Fibroblast of lung (primary cell): ENCODE results near the gene SPACA7. TPM values are rescaled to one million over a fixed set of nuclear protein-coding genes. Genes with fewer than 3 reads are reported as not detected.

Source experiments
- DNase-seq, 2 donors: peaks; one replicate each; pipeline versions ENCODE4 v3.0.0 to v3.0.0-alpha.2; 2010; ENCODE audit warnings: low read depth in 2 of 2
- H2AFZ ChIP-seq: 2 replicates; pipeline ENCODE4 v1.5.1; 2012; ENCODE audit warnings: low read length, control low read depth, inconsistent platforms
- H3K27ac ChIP-seq: 2 replicates; pipeline ENCODE4 v1.5.1; 2011; ENCODE audit warnings: low read length, control low read depth; ENCODE audit not compliant: insufficient read depth
- H3K27me3 ChIP-seq: 2 replicates; pipeline ENCODE4 v1.5.1; 2011; ENCODE audit warnings: mild to moderate bottlenecking, low read length; ENCODE audit not compliant: control insufficient read depth, insufficient read depth
- H3K36me3 ChIP-seq: 2 replicates; pipeline ENCODE4 v1.5.1; 2011; ENCODE audit warnings: low read length; ENCODE audit not compliant: control insufficient read depth, insufficient read depth
- H3K4me1 ChIP-seq: 2 replicates; pipeline ENCODE4 v1.5.1; 2011; ENCODE audit warnings: low read length; ENCODE audit not compliant: control insufficient read depth, insufficient read depth; ENCODE audit errors: extremely low read depth
- H3K4me2 ChIP-seq: 2 replicates; pipeline ENCODE4 v1.5.1; 2011; ENCODE audit warnings: low read length, control low read depth; ENCODE audit not compliant: insufficient read depth; ENCODE audit errors: extremely low read depth
- H3K4me3 ChIP-seq, 4 experiments: fragments of 200-600 bp in 1 of 4; sonication (generic) in 1 of 4; replicated peaks in 1 of 4; 2 replicates each; pipeline ENCODE4 v1.5.1; 2011 to 2016; ENCODE audit warnings: low read length in 4 of 4, low read depth in 3 of 4, mild to moderate bottlenecking in 3 of 4, control low read depth in 2 of 4, inconsistent platforms in 1 of 4, mixed read lengths in 1 of 4; ENCODE audit not compliant: insufficient read depth in 1 of 4; ENCODE audit errors: control extremely low read depth in 1 of 4
- H3K79me2 ChIP-seq: 2 replicates; pipeline ENCODE4 v1.5.1; 2012; ENCODE audit warnings: mild to moderate bottlenecking, low read length, inconsistent platforms; ENCODE audit not compliant: control insufficient read depth, insufficient read depth
- H3K9ac ChIP-seq: 2 replicates; pipeline ENCODE4 v1.5.1; 2011; ENCODE audit warnings: mild to moderate bottlenecking, low read length, control low read depth; ENCODE audit not compliant: insufficient read depth
- H3K9me3 ChIP-seq: 2 replicates; pipeline ENCODE4 v1.5.1; 2012; ENCODE audit warnings: low read depth, low read length; ENCODE audit not compliant: control insufficient read depth, insufficient read depth
- H4K20me1 ChIP-seq: 2 replicates; pipeline ENCODE4 v1.5.1; 2011; ENCODE audit warnings: low read length; ENCODE audit not compliant: control insufficient read depth, insufficient read depth; ENCODE audit errors: extremely low read depth
- CTCF ChIP-seq, 2 donors: IDR thresholded peaks in 1 of 2; conservative IDR thresholded peaks in 1 of 2; 1 replicate in 1 of 2; 2 replicates in 1 of 2; pipeline ENCODE4 v1.5.1; 2011 to 2012; ENCODE audit warnings: low read length in 2 of 2, control low read depth in 1 of 2, inconsistent platforms in 1 of 2, low read depth in 1 of 2, mild to moderate bottlenecking in 1 of 2
- EZH2 ChIP-seq: IDR thresholded peaks from 2 replicates; pipeline ENCODE4 v1.5.1; 2012; ENCODE audit warnings: low read length, control low read depth, mild to moderate bottlenecking; ENCODE audit errors: missing control alignments
- polyA plus RNA-seq, 2 donors: library from polyadenylated mRNA; depleted of rRNA in 1 of 2; stranded (reverse) in 1 of 2; unstranded in 1 of 2; fragments of >200 nt; gene quantifications; 2 replicates each; pipeline ENCODE4 v1.2.1, GENCODE V29; 2011 to 2012; ENCODE audit warnings: missing spikeins in 1 of 2
- total RNA-seq: library from RNA; depleted of rRNA; stranded (reverse); fragments of >200 nt; gene quantifications from 2 replicates; pipeline ENCODE4 v1.2.1, GENCODE V29; 2014

Gene SPACA7
- total and polyA plus RNA-seq, 2 donors (not counting 1 experiment from before 2014, with no cell fraction given), result not detected

GRCh38 chr13:112417079-112417478 lies 40.9 kb downstream of the SPACA7 start:
- no peaks in the 10 kb centered on the region for H3K4me1 ChIP-seq

GRCh38 chr13:112424098-112424497 lies 47.9 kb downstream of the SPACA7 start:
- H3K9ac ChIP-seq, result no peak overlapping the region
- H3K9me3 ChIP-seq, result no peaks in the 10 kb centered on the region
- no peaks in the 10 kb centered on the region for H4K20me1 ChIP-seq
- H2AFZ ChIP-seq, result no peak overlapping the region
- no peak overlapping the region for H3K4me3 ChIP-seq
- no peak overlapping the region for H3K27ac ChIP-seq
- TF ChIP-seq CTCF (conservative IDR thresholded peaks at IDR 0.05 in 1 of 2, IDR thresholded peaks at IDR 0.05 in 1 of 2; ENCODE audit: low read depth in 1 of 2, low read length in 2 of 2) (no peak), EZH2 (no peak)
- H3K36me3 ChIP-seq, result no peaks in the 10 kb centered on the region
- H3K79me2 ChIP-seq, result no peaks in the 10 kb centered on the region
- no peak overlapping the region for H3K4me2 ChIP-seq
- H3K4me1 ChIP-seq, result no peaks in the 10 kb centered on the region
- DNase-seq, result no peak
- H3K27me3 ChIP-seq, result no peaks in the 10 kb centered on the region

More at GRCh38 chr13:112417079-112417478, 40.9 kb downstream of the SPACA7 start:
- no peaks in the 10 kb centered on the region for H3K36me3 ChIP-seq
- H4K20me1 ChIP-seq, result no peaks in the 10 kb centered on the region
- no peak overlapping the region for H2AFZ ChIP-seq
- H3K4me2 ChIP-seq, result no peak overlapping the region
- no peak overlapping the region for H3K4me3 ChIP-seq
- no peak for DNase-seq
- H3K9me3 ChIP-seq, result no peaks in the 10 kb centered on the region
- H3K79me2 ChIP-seq, result no peaks in the 10 kb centered on the region
- TF ChIP-seq CTCF (conservative IDR thresholded peaks at IDR 0.05 in 1 of 2, IDR thresholded peaks at IDR 0.05 in 1 of 2; ENCODE audit: low read depth in 1 of 2, low read length in 2 of 2) (no peak), EZH2 (no peak)
- no peak overlapping the region for H3K27ac ChIP-seq
- no peaks in the 10 kb centered on the region for H3K27me3 ChIP-seq
- no peak overlapping the region for H3K9ac ChIP-seq

- no peaks in the 10 kb centered on the region for H3K36me3 ChIP-seq
- H3K4me3 ChIP-seq, result no peak overlapping the region
- no peaks in the 10 kb centered on the region for H3K27me3 ChIP-seq
- TF ChIP-seq EZH2 (no peak), CTCF (conservative IDR thresholded peaks at IDR 0.05 in 1 of 2, IDR thresholded peaks at IDR 0.05 in 1 of 2; ENCODE audit: low read depth in 1 of 2, low read length in 2 of 2) (no peak)
- H3K9me3 ChIP-seq, result no peaks in the 10 kb centered on the region
- H3K4me2 ChIP-seq, result no peak overlapping the region
- no peaks in the 10 kb centered on the region for H4K20me1 ChIP-seq
- no peak overlapping the region for H3K9ac ChIP-seq
- no peaks in the 10 kb centered on the region for H3K4me1 ChIP-seq
- no peak for DNase-seq
- no peak overlapping the region for H3K27ac ChIP-seq
- no peak overlapping the region for H2AFZ ChIP-seq
- H3K79me2 ChIP-seq, result no peaks in the 10 kb centered on the region
Measured at GRCh38 chr13:112428704-112429103, 52.5 kb downstream of the SPACA7 start.
